ENCODE measurements around the gene OSTN.

OSTN gene

GRCh38 chr3:191275751-191276150 is 76.7 kb downstream of the OSTN start:
- Histone ChIP-seq H3K36me3 (ENCODE audit: control insufficient read depth in 2 of 2, insufficient read depth in 1 of 2, low read length in 2 of 2) (no peaks in the 10 kb centered on the region), H3K27ac (ENCODE audit: extremely low read depth, low read depth, low read length) (no peak overlapping the region), H3K9me3 (ENCODE audit: control insufficient read depth, insufficient read depth, low read depth, low read length) (no peaks in the 10 kb centered on the region), H3K4me3 (ENCODE audit: low read depth, low read length) (no peak overlapping the region), H3K4me1 (ENCODE audit: control insufficient read depth, insufficient read depth, low read length) (0 out of 2 replicates have a peak, but pooled peaks cover 2% of the 10 kb centered on the region)
- CTCF ChIA-PET = interaction anchor here (0.7 kb wide), 1 partner anchor 635 kb away, joined by 3 read pairs; no protein-coding TSS in a partner anchor
- no peak for TF ChIP-seq GLI4 (tag by site-specific recombination; IDR thresholded peaks at IDR 0.05)
- no peak for TF ChIP-seq ZNF704 (tag by site-specific recombination; IDR thresholded peaks at IDR 0.05)
- TF ChIP-seq ZNF174 (tag by site-specific recombination; IDR thresholded peaks at IDR 0.05) = no peak
- 0 out of 2 replicates have a peak, but pooled peaks have one; percentile 17 for TF ChIP-seq ZNF366 (tag by site-specific recombination; conservative IDR thresholded peaks at IDR 0.05)
- POLR2A ChIA-PET = no interaction called here

DNA sequence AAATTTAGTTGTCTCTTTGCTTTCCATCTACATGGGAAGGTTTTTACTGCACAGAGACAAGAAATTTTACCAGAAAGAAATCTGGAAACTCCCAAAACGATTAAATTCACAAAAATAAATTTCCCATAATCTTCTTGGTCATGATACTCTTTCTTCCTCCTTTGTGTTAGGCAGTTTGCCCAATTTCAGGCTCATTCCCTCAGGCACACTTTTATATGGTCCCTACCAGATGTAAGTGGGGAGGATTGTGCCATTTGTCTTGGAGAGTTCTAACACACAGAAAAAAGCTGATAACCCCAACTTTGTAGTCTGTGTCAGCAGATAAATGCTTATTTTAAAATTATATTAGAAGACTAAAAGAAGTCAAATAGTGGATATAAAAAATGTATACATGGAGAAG is 81.1 kb downstream of the OSTN start:
- POLR2A ChIA-PET = no interaction called here
- Histone ChIP-seq H3K4me1 (ENCODE audit: control insufficient read depth, insufficient read depth, low read length) (peaks cover 9% of the 10 kb centered on the region), H3K9me3 (ENCODE audit: control insufficient read depth, insufficient read depth, low read depth, low read length) (no peaks in the 10 kb centered on the region), H3K36me3 (ENCODE audit: control insufficient read depth in 2 of 2, insufficient read depth in 1 of 2, low read length in 2 of 2) (no peaks in the 10 kb centered on the region), H3K4me3 (ENCODE audit: low read depth, low read length) (no peak overlapping the region), H3K27ac (ENCODE audit: extremely low read depth, low read depth, low read length) (no peak overlapping the region)
- CTCF ChIA-PET = interaction anchor here (0.6 kb wide), 1 partner anchor 1129 kb away, joined by 3 read pairs; no protein-coding TSS in a partner anchor
- TF ChIP-seq, protein P1, sequence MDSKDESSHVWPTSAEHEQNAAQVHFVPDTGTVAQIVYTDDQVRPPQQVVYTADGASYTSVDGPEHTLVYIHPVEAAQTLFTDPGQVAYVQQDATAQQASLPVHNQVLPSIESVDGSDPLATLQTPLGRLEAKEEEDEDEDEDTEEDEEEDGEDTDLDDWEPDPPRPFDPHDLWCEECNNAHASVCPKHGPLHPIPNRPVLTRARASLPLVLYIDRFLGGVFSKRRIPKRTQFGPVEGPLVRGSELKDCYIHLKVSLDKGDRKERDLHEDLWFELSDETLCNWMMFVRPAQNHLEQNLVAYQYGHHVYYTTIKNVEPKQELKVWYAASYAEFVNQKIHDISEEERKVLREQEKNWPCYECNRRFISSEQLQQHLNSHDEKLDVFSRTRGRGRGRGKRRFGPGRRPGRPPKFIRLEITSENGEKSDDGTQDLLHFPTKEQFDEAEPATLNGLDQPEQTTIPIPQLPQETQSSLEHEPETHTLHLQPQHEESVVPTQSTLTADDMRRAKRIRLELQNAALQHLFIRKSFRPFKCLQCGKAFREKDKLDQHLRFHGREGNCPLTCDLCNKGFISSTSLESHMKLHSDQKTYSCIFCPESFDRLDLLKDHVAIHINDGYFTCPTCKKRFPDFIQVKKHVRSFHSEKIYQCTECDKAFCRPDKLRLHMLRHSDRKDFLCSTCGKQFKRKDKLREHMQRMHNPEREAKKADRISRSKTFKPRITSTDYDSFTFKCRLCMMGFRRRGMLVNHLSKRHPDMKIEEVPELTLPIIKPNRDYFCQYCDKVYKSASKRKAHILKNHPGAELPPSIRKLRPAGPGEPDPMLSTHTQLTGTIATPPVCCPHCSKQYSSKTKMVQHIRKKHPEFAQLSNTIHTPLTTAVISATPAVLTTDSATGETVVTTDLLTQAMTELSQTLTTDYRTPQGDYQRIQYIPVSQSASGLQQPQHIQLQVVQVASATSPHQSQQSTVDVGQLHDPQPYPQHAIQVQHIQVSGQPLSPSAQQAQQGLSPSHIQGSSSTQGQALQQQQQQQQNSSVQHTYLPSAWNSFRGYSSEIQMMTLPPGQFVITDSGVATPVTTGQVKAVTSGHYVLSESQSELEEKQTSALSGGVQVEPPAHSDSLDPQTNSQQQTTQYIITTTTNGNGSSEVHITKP (tag by site-specific recombination; IDR thresholded peaks at IDR 0.05) = peak; percentile 44; the same call in 1 of the 2 replicates
- TF ChIP-seq PRDM1 (tag by site-specific recombination; IDR thresholded peaks at IDR 0.05) = no peak
- TF ChIP-seq ZBTB8A (tag by site-specific recombination; IDR thresholded peaks at IDR 0.05) = peak; percentile 61
- TF ChIP-seq, protein P2, sequence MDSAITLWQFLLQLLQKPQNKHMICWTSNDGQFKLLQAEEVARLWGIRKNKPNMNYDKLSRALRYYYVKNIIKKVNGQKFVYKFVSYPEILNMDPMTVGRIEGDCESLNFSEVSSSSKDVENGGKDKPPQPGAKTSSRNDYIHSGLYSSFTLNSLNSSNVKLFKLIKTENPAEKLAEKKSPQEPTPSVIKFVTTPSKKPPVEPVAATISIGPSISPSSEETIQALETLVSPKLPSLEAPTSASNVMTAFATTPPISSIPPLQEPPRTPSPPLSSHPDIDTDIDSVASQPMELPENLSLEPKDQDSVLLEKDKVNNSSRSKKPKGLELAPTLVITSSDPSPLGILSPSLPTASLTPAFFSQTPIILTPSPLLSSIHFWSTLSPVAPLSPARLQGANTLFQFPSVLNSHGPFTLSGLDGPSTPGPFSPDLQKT (IDR thresholded peaks at IDR 0.05; ENCODE audit: borderline replicate concordance, low read depth, low read length) = no peak
- no peak for TF ChIP-seq ZNF621 (tag by site-specific recombination; IDR thresholded peaks at IDR 0.05)

GRCh38 chr3:191280882-191281281 is 81.8 kb downstream of the OSTN start:
- Histone ChIP-seq H3K4me3 (ENCODE audit: low read depth, low read length) (no peak overlapping the region), H3K36me3 (ENCODE audit: control insufficient read depth in 2 of 2, insufficient read depth in 1 of 2, low read length in 2 of 2) (no peaks in the 10 kb centered on the region), H3K4me1 (ENCODE audit: control insufficient read depth, insufficient read depth, low read length) (peaks cover 9% of the 10 kb centered on the region), H3K9me3 (ENCODE audit: control insufficient read depth, insufficient read depth, low read depth, low read length) (no peaks in the 10 kb centered on the region), H3K27ac (ENCODE audit: extremely low read depth, low read depth, low read length) (no peak overlapping the region)
- CTCF ChIA-PET = no interaction called here
- POLR2A ChIA-PET = no interaction called here
- TF ChIP-seq BCL11A (tag by site-specific recombination; IDR thresholded peaks at IDR 0.05; ENCODE audit: low read depth) (no peak), ZNF830 (tag by site-specific recombination; IDR thresholded peaks at IDR 0.05; ENCODE audit: low read depth) (no peak), GLIS1 (tag by site-specific recombination; IDR thresholded peaks at IDR 0.05) (no peak), ZNF391 (tag by site-specific recombination; IDR thresholded peaks at IDR 0.05; ENCODE audit: borderline replicate concordance, low read depth) (no peak), ZNF138 (tag by site-specific recombination; IDR thresholded peaks at IDR 0.05; ENCODE audit: borderline replicate concordance) (no peak), ZNF521 (tag by site-specific recombination; IDR thresholded peaks at IDR 0.05) (no peak), ZNF202 (tag by site-specific recombination; IDR thresholded peaks at IDR 0.05; ENCODE audit: borderline replicate concordance) (no peak), ZNF768 (tag by site-specific recombination; IDR thresholded peaks at IDR 0.05) (no peak), ZNF664 (tag by site-specific recombination; IDR thresholded peaks at IDR 0.05) (no peak), ZSCAN16 (tag by site-specific recombination; IDR thresholded peaks at IDR 0.05) (no peak), ZNF670 (tag by site-specific recombination; IDR thresholded peaks at IDR 0.05; ENCODE audit: low read depth) (no peak)
- TF ChIP-seq, protein P3, sequence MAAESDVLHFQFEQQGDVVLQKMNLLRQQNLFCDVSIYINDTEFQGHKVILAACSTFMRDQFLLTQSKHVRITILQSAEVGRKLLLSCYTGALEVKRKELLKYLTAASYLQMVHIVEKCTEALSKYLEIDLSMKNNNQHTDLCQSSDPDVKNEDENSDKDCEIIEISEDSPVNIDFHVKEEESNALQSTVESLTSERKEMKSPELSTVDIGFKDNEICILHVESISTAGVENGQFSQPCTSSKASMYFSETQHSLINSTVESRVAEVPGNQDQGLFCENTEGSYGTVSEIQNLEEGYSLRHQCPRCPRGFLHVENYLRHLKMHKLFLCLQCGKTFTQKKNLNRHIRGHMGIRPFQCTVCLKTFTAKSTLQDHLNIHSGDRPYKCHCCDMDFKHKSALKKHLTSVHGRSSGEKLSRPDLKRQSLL (tag by site-specific recombination; IDR thresholded peaks at IDR 0.05) = no peak
